ENCODE data around the gene FOXR1. TPM values are rescaled to one million over a fixed set of nuclear protein-coding genes. Genes with fewer than 3 reads are reported as not detected.

FOXR1 gene
- total and polyA plus RNA-seq, 2 donors (not counting 1 experiment from before 2014, with no cell fraction given): not detected

GRCh38 chr11:118927554-118928100, 43.9 kb upstream of the FOXR1 start:
- H3K79me2 ChIP-seq (ENCODE audit: control insufficient read depth, insufficient read depth, low read length): peaks cover 42% of the 10 kb centered on the region
- no peak overlapping the region for H2AFZ ChIP-seq (ENCODE audit: insufficient read depth, low read depth, low read length, poor library complexity, severe bottlenecking)
- Mint-ChIP-seq H3K9me3 (ENCODE audit: insufficient read depth) (no peaks in the 10 kb centered on the region), H3K4me1 (peaks cover 63% of the 10 kb centered on the region), H3K27me3 (no peaks in the 10 kb centered on the region), H3K27ac (peak overlapping the region; percentile 98), H3K4me3 (peak overlapping the region; percentile 99)
- ChIA-PET CTCF (interaction anchor here (0.6 to 12.7 kb wide), 5 partner anchors 12 to 237 kb away, joined by 3 to 288 read pairs (median 3); no protein-coding TSS in a partner anchor), POLR2A (interaction anchor here (3.0 to 3.3 kb wide), 2 partner anchors 14 to 136 kb away, joined by 25 to 38 read pairs; partner anchors contain the start of gene DDX6)
- peaks cover 23% of the 10 kb centered on the region for H4K20me1 ChIP-seq (ENCODE audit: control insufficient read depth, insufficient read depth, low read length, poor library complexity, severe bottlenecking)
- peak overlapping the region; percentile 98 for H3K4me2 ChIP-seq (replicated peaks; ENCODE audit: low read depth, low read length, poor library complexity, severe bottlenecking)
- no peak overlapping the region for H3K9ac ChIP-seq (ENCODE audit: low read length)
- intact Hi-C loops (cut with micrococcal nuclease): loop anchor here (1.0 kb wide), 2 partner anchors 13 to 137 kb away; no protein-coding TSS in a partner anchor
- H3K4me1 ChIP-seq (ENCODE audit: control insufficient read depth in 2 of 2, insufficient read depth in 2 of 2, low read length in 2 of 2): peaks cover 43 to 60% of the 10 kb centered on the region in 2 donors
- ATAC-seq (ENCODE audit: low read depth) (no peak), DNase-seq (no peak)
- H3K27me3 ChIP-seq (replicated peaks in 1 of 4; ENCODE audit: control extremely low read depth in 1 of 4, control insufficient read depth in 3 of 4, insufficient read depth in 4 of 4, low read length in 3 of 4): no peaks in the 10 kb centered on the region
- H3K9me3 ChIP-seq (ENCODE audit: control extremely low read depth in 1 of 3, control insufficient read depth in 2 of 3, insufficient read depth in 1 of 3, low read length in 2 of 3): no peaks in the 10 kb centered on the region
- H3K27ac ChIP-seq (ENCODE audit: low read length in 2 of 2): peak overlapping the region; percentile 96 to 99
- no peak overlapping the region for H3K4me3 ChIP-seq (ENCODE audit: control extremely low read depth in 1 of 5, extremely low read depth in 1 of 5, insufficient read depth in 1 of 5, low read depth in 2 of 5, low read length in 4 of 5)
- 14% methylated on average over 5 of the region's 7 CpGs for WGBS (ENCODE audit: insufficient coverage)
- H3K36me3 ChIP-seq (replicated peaks in 1 of 2; ENCODE audit: control extremely low read depth in 1 of 2, control insufficient read depth in 1 of 2, extremely low read depth in 1 of 2, insufficient read depth in 2 of 2, low read length in 1 of 2): peaks cover 0 to 4% of the 10 kb centered on the region in 2 experiments
- TF ChIP-seq CTCF (IDR thresholded peaks at IDR 0.05) (no peak), EZH2 (IDR thresholded peaks at IDR 0.05; ENCODE audit: borderline replicate concordance, insufficient read depth, low read depth, low read length, poor library complexity, severe bottlenecking) (no peak)

All from B cell (primary cell).